ENCODE measurements around the gene SLC39A11. TPM values are rescaled to one million over a fixed set of nuclear protein-coding genes. Genes with fewer than 3 reads are reported as not detected.
A peak's percentile ranks its signal among the peaks of the same experiment; 100 is the strongest.
"Not testable (repeated sequence)": the region's sequence is repeated elsewhere in the genome, so short reads cannot be mapped to it uniquely, and the experiment has no call there.

SLC39A11 gene
- total and polyA plus RNA-seq, 5 donors from 2014 or later: 9.3 to 32.2 (median 11.9) TPM

DNA sequence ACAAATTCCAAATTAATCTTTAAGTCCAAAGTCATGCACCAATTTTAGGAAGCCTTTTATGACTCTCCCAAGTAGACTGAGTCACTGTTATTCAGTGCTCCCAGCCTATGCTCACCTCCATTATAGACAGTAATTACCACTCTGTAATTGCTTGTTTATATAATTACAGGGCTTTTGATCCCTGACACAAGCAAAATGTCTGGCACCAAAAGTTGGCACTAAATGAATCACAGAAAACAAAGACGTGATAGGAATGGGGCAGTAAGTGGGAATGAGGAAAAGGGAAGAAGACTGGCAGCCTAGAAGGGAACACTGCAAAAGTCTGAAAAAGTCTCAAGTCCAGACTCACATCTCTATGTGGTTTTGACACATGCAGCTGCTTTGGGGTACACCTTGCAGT is 94.1 kb downstream of the SLC39A11 start:
- Mint-ChIP-seq H3K9me3 (peaks cover 0 to 3% (median 1%) of the 10 kb centered on the region in 7 donors), H3K36me3 (peaks cover 19% of the 10 kb centered on the region), H3K27ac (no peak overlapping the region), H3K4me1 (peaks cover 0 to 9% (median 7%) of the 10 kb centered on the region in 4 donors), H3K4me3 (no peak overlapping the region), H3K27me3 (no peaks in the 10 kb centered on the region)
- Histone ChIP-seq H3K36me3 (ENCODE audit: control insufficient read depth, insufficient read depth, low read length) (no peaks in the 10 kb centered on the region), H3K4me3 (ENCODE audit: low read depth, low read length) (no peak overlapping the region), H3K9me3 (ENCODE audit: control insufficient read depth in 2 of 2, low read length in 2 of 2) (no peaks in the 10 kb centered on the region), H3K27me3 (ENCODE audit: control insufficient read depth, insufficient read depth, low read length) (no peaks in the 10 kb centered on the region), H3K4me1 (ENCODE audit: control insufficient read depth, insufficient read depth, low read length, poor library complexity, severe bottlenecking) (no peaks in the 10 kb centered on the region), H3K27ac (ENCODE audit: insufficient read depth, low read length, poor library complexity, severe bottlenecking) (no peak overlapping the region)
- no peak for DNase-seq
- no peak for ATAC-seq (ENCODE audit: low read depth in 2 of 2)

DNA sequence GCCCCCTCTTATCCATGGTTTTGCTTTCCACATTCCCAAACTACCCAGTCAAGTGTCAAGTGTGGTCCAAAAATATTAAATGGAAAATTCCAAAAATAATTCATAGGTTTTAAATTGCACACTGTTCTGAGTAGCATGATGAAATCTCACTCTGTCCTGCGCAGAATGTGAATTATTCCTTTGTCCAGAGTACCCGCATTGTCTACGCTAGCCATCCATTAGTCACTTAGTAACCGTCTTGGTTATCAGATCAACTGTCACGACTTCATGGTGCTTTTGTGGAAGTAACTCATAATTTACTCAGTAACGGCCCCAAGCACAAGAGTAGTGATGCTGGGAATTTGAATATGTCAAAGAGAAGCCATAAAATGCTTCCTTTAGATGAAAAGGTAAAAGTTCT is 94.9 kb downstream of the SLC39A11 start:
- no peak for ATAC-seq (ENCODE audit: low read depth in 2 of 2)

GRCh38 chr17:72996791-72997190 is 95.7 kb downstream of the SLC39A11 start:
- Histone ChIP-seq H3K4me1 (ENCODE audit: control insufficient read depth, insufficient read depth, low read length, poor library complexity, severe bottlenecking) (no peaks in the 10 kb centered on the region), H3K27ac (ENCODE audit: insufficient read depth, low read length, poor library complexity, severe bottlenecking) (no peak overlapping the region), H3K27me3 (ENCODE audit: control insufficient read depth, insufficient read depth, low read length) (no peaks in the 10 kb centered on the region), H3K9me3 (ENCODE audit: control insufficient read depth in 2 of 2, low read length in 2 of 2) (no peaks in the 10 kb centered on the region), H3K36me3 (ENCODE audit: control insufficient read depth, insufficient read depth, low read length) (no peaks in the 10 kb centered on the region), H3K4me3 (ENCODE audit: low read depth, low read length) (no peak overlapping the region)
- no peak for ATAC-seq (ENCODE audit: low read depth in 2 of 2)
- H3K27ac Mint-ChIP-seq: no peak overlapping the region
- peaks cover 13% of the 10 kb centered on the region for H3K36me3 Mint-ChIP-seq
- H3K4me3 Mint-ChIP-seq: no peak overlapping the region
- H3K9me3 Mint-ChIP-seq: peaks cover 0 to 3% (median 1%) of the 10 kb centered on the region in 7 donors
- H3K27me3 Mint-ChIP-seq: no peaks in the 10 kb centered on the region
- H3K4me1 Mint-ChIP-seq: peaks cover 7 to 11% (median 9%) of the 10 kb centered on the region in 4 donors
- no peak for DNase-seq

More for the DNA sequence above, 94.9 kb downstream of the SLC39A11 start:
- Histone ChIP-seq H3K4me1 (ENCODE audit: control insufficient read depth, insufficient read depth, low read length, poor library complexity, severe bottlenecking) (no peaks in the 10 kb centered on the region), H3K27me3 (ENCODE audit: control insufficient read depth, insufficient read depth, low read length) (no peaks in the 10 kb centered on the region), H3K9me3 (ENCODE audit: control insufficient read depth in 2 of 2, low read length in 2 of 2) (no peaks in the 10 kb centered on the region), H3K36me3 (ENCODE audit: control insufficient read depth, insufficient read depth, low read length) (no peaks in the 10 kb centered on the region), H3K4me3 (ENCODE audit: low read depth, low read length) (no peak overlapping the region), H3K27ac (ENCODE audit: insufficient read depth, low read length, poor library complexity, severe bottlenecking) (no peak overlapping the region)
- peaks cover 4 to 11% (median 8%) of the 10 kb centered on the region in 4 donors for H3K4me1 Mint-ChIP-seq
- no peak overlapping the region for H3K27ac Mint-ChIP-seq
- peaks cover 0 to 3% (median 1%) of the 10 kb centered on the region in 7 donors for H3K9me3 Mint-ChIP-seq
- DNase-seq: no peak
- H3K27me3 Mint-ChIP-seq: no peaks in the 10 kb centered on the region
- peaks cover 13% of the 10 kb centered on the region for H3K36me3 Mint-ChIP-seq
- no peak overlapping the region for H3K4me3 Mint-ChIP-seq

- Histone ChIP-seq H3K9me3 (ENCODE audit: control insufficient read depth in 2 of 2, low read length in 2 of 2) (no peaks in the 10 kb centered on the region), H3K4me3 (ENCODE audit: low read depth, low read length) (no peak overlapping the region), H3K27me3 (ENCODE audit: control insufficient read depth, insufficient read depth, low read length) (no peaks in the 10 kb centered on the region), H3K36me3 (ENCODE audit: control insufficient read depth, insufficient read depth, low read length) (no peaks in the 10 kb centered on the region), H3K4me1 (ENCODE audit: control insufficient read depth, insufficient read depth, low read length, poor library complexity, severe bottlenecking) (no peaks in the 10 kb centered on the region), H3K27ac (ENCODE audit: insufficient read depth, low read length, poor library complexity, severe bottlenecking) (no peak overlapping the region)
- Mint-ChIP-seq H3K4me3 (no peak overlapping the region), H3K27ac (no peak overlapping the region), H3K9me3 (peaks cover 0 to 3% (median 1%) of the 10 kb centered on the region in 7 donors), H3K36me3 (peaks cover 13% of the 10 kb centered on the region), H3K27me3 (no peaks in the 10 kb centered on the region), H3K4me1 (peaks cover 7 to 11% (median 8%) of the 10 kb centered on the region in 4 donors)
- DNase-seq (no peak), ATAC-seq (ENCODE audit: low read depth in 2 of 2) (no peak)
Observed at GRCh38 chr17:72995008-72995656, 97.4 kb downstream of the SLC39A11 start.

DNA sequence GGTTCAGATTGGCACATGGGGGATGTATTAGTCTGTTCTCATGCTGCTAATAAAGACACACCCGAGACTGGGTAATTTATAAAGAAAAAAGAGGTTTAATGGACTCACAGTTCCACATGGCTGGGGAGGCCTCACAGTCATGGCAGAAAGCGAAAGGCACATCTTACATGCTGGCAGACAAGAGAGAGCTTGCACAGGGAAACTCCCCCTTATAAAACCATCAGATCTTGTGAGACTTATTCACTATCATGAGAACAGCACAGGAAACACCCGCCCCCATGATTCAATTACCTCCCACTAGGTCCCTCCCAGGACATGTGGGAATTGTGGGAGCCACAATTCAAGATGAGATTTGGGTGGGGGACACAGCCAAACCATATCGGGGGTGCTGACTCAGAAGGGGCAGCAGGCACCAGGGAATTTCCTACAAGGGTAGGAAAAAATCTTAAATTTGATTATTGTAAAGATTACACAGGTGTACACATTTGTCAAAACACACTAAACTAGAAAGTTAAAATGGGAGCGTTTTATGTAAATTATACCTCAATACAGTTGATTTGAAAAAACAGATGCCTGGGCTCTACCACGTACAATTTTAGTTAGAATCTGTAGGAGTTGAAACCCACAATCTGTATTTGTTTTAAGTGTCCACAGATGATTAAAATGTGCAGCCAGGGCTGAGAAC is 99.6 kb downstream of the SLC39A11 start:
- ATAC-seq (ENCODE audit: low read depth in 2 of 2); H3K27me3 Mint-ChIP-seq; H3K9me3 Mint-ChIP-seq; H3K27me3 ChIP-seq (ENCODE audit: control insufficient read depth, insufficient read depth, low read length); H3K27ac ChIP-seq (ENCODE audit: insufficient read depth, low read length, poor library complexity, severe bottlenecking); H3K27ac Mint-ChIP-seq; H3K36me3 ChIP-seq (ENCODE audit: control insufficient read depth, insufficient read depth, low read length); H3K4me1 ChIP-seq (ENCODE audit: control insufficient read depth, insufficient read depth, low read length, poor library complexity, severe bottlenecking); H3K9me3 ChIP-seq (ENCODE audit: control insufficient read depth in 2 of 2, low read length in 2 of 2); H3K4me3 Mint-ChIP-seq; H3K4me3 ChIP-seq (ENCODE audit: low read depth, low read length): not testable (repeated sequence)
- peak in 1 of 3 donors; percentile 15 for DNase-seq
- H3K36me3 Mint-ChIP-seq: peaks cover 10% of the 10 kb centered on the region
- peaks cover 7 to 11% (median 8%) of the 10 kb centered on the region in 4 donors for H3K4me1 Mint-ChIP-seq

GRCh38 chr17:72991651-72992050 is 100.8 kb downstream of the SLC39A11 start:
- H3K36me3 Mint-ChIP-seq: peaks cover 10% of the 10 kb centered on the region
- H3K27ac Mint-ChIP-seq: no peak overlapping the region
- no peak for DNase-seq
- peaks cover 0 to 3% (median 1%) of the 10 kb centered on the region in 7 donors for H3K9me3 Mint-ChIP-seq
- H3K27me3 Mint-ChIP-seq: no peaks in the 10 kb centered on the region
- H3K4me1 ChIP-seq (ENCODE audit: control insufficient read depth, insufficient read depth, low read length, poor library complexity, severe bottlenecking): no peaks in the 10 kb centered on the region
- H3K36me3 ChIP-seq (ENCODE audit: control insufficient read depth, insufficient read depth, low read length): no peaks in the 10 kb centered on the region
- peaks cover 7 to 13% (median 8%) of the 10 kb centered on the region in 4 donors for H3K4me1 Mint-ChIP-seq
- no peaks in the 10 kb centered on the region for H3K27me3 ChIP-seq (ENCODE audit: control insufficient read depth, insufficient read depth, low read length)
- no peak overlapping the region for H3K27ac ChIP-seq (ENCODE audit: insufficient read depth, low read length, poor library complexity, severe bottlenecking)
- H3K9me3 ChIP-seq (ENCODE audit: control insufficient read depth in 2 of 2, low read length in 2 of 2): no peaks in the 10 kb centered on the region
- H3K4me3 ChIP-seq (ENCODE audit: low read depth, low read length): no peak overlapping the region
- no peak overlapping the region for H3K4me3 Mint-ChIP-seq
- ATAC-seq (ENCODE audit: low read depth in 2 of 2): no peak

DNA sequence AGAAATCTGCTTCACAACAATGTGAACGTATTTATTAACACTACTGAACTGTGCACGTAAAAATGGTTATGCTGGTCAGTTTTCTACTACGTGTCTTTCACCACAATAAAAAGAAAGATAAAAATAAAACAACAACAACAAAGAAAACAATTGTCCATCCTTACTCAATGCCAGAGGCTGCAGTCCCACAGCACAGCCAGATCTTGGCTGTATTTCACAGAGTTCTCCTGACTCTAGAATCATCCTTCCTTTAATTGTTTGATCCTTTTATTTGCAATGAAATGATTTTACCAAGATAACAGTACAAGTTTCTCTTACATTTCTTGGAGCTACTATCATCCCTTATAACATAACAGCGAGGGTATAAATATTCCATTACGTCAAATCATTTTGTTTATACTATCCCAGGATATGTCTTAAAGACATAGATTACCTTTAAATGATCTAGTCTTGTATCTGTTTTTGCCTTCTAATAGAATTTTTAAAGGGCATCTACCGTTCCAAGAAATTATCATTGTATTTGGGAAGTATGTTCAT is 103.3 kb downstream of the SLC39A11 start:
- H3K27ac ChIP-seq (ENCODE audit: insufficient read depth, low read length, poor library complexity, severe bottlenecking): no peak overlapping the region
- H3K36me3 Mint-ChIP-seq: no peaks in the 10 kb centered on the region
- H3K27me3 Mint-ChIP-seq: no peaks in the 10 kb centered on the region

More for the DNA sequence above, 103.3 kb downstream of the SLC39A11 start:
- Histone ChIP-seq H3K27me3 (ENCODE audit: control insufficient read depth, insufficient read depth, low read length) (no peaks in the 10 kb centered on the region), H3K36me3 (ENCODE audit: control insufficient read depth, insufficient read depth, low read length) (no peaks in the 10 kb centered on the region), H3K4me3 (ENCODE audit: low read depth, low read length) (no peak overlapping the region), H3K4me1 (ENCODE audit: control insufficient read depth, insufficient read depth, low read length, poor library complexity, severe bottlenecking) (no peaks in the 10 kb centered on the region), H3K9me3 (ENCODE audit: control insufficient read depth in 2 of 2, low read length in 2 of 2) (no peaks in the 10 kb centered on the region)
- Mint-ChIP-seq H3K9me3 (no peaks in the 10 kb centered on the region), H3K4me1 (peaks cover 7 to 13% (median 10%) of the 10 kb centered on the region in 4 donors), H3K4me3 (no peak overlapping the region), H3K27ac (peak overlapping the region in 1 of 3 donors; percentile 67)
- ATAC-seq (ENCODE audit: low read depth in 2 of 2) (no peak), DNase-seq (no peak)

Data from CD4-positive, CD25-positive, alpha-beta regulatory T cell (primary cell).